Endothelial cell of umbilical vein (primary cell): ENCODE measurements around the gene S100A13.

Experiments used
- EZH2 ChIP-seq: IDR thresholded peaks from 2 replicates; pipeline ENCODE4 v1.6.1; 2012; ENCODE audit warnings: borderline replicate concordance, low read depth, mild to moderate bottlenecking, moderate library complexity, low read length, inconsistent platforms; ENCODE audit not compliant: severe bottlenecking
- FOS ChIP-seq: IDR thresholded peaks from 2 replicates; pipeline ENCODE4 v1.6.1; 2011; ENCODE audit warnings: mild to moderate bottlenecking, low read length, moderate library complexity, borderline replicate concordance; ENCODE audit not compliant: insufficient read depth
- GATA2 ChIP-seq: IDR thresholded peaks from 2 replicates; pipeline ENCODE4 v1.7.0; 2011; ENCODE audit warnings: low read depth, mild to moderate bottlenecking, moderate library complexity, mixed read lengths, low read length; ENCODE audit not compliant: insufficient read length, insufficient read depth
- JUN ChIP-seq: IDR thresholded peaks from 2 replicates; pipeline ENCODE4 v1.6.1; 2011; ENCODE audit warnings: borderline replicate concordance, low read depth; ENCODE audit not compliant: insufficient read length, insufficient read depth
- MYC ChIP-seq: IDR thresholded peaks from one replicate; pipeline ENCODE4 v1.6.1; 2011; ENCODE audit warnings: mild to moderate bottlenecking, low read depth, low read length
- POLR2A ChIP-seq: IDR thresholded peaks from 2 replicates; pipeline ENCODE4 v1.6.1; 2012; ENCODE audit warnings: low read depth, mild to moderate bottlenecking, control low read depth, low read length
- POLR2AphosphoS5 ChIP-seq: IDR thresholded peaks from 2 replicates; pipeline ENCODE4 v1.6.1; 2012; ENCODE audit warnings: low read depth, mild to moderate bottlenecking, control low read depth, low read length, moderate library complexity; ENCODE audit not compliant: insufficient read depth
- TF ChIP-seq, protein P1 (sequence below), 2 donors: IDR thresholded peaks; 1 replicate in 1 of 2; 2 replicates in 1 of 2; pipeline ENCODE4 v1.5.1; 2011; ENCODE audit warnings: low read length in 2 of 2, mild to moderate bottlenecking in 2 of 2, moderate library complexity in 2 of 2, control low read depth in 1 of 2, inconsistent platforms in 1 of 2, low read depth in 1 of 2; ENCODE audit not compliant: insufficient read depth in 1 of 2; ENCODE audit errors: extremely low read depth in 1 of 2
- TF ChIP-seq, protein P2 (sequence below): IDR thresholded peaks from 2 replicates; pipeline ENCODE4 v1.6.1; 2011; ENCODE audit not compliant: insufficient read depth, insufficient read length

DNA sequence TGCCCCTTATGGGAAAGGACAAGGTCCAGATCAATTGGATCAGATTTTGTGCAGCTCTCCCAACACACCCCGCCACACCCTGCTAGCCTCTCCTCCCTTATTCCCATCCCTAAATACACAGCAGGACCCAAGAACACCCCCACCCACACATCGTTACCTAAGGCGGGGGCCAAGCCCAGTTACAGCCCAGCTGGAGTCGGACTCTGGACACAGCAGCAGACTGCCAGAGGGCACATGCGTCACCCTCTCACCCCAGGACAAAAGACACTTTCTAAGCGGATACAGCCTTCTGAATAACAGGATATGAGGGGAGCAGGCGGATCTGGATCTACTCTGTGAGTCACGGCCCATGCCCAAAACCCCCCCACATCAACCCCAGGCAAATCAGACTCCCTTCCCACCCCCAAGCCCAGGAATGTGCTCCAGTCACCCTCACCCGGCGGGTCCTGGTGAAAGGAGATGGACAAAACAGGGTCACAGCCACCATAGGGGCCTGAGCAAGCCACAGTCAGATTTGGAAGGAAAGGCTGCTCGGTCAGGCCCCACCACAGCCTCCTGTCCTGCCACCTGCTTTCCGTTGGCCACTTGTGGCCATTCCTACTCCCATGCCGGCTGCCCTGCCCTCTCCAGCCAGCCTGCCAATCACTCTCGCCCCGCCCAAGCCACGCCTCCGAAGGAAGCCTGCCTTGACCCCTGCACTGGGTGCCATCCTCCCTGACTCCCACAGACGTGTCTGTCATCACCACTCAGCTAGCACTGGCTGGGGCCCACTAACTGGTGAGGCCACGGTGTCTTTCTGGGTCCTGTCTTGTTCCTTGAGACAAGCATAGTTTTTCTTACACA, 18.3 kb downstream of the S100A13 start:
- TF ChIP-seq, protein P1, sequence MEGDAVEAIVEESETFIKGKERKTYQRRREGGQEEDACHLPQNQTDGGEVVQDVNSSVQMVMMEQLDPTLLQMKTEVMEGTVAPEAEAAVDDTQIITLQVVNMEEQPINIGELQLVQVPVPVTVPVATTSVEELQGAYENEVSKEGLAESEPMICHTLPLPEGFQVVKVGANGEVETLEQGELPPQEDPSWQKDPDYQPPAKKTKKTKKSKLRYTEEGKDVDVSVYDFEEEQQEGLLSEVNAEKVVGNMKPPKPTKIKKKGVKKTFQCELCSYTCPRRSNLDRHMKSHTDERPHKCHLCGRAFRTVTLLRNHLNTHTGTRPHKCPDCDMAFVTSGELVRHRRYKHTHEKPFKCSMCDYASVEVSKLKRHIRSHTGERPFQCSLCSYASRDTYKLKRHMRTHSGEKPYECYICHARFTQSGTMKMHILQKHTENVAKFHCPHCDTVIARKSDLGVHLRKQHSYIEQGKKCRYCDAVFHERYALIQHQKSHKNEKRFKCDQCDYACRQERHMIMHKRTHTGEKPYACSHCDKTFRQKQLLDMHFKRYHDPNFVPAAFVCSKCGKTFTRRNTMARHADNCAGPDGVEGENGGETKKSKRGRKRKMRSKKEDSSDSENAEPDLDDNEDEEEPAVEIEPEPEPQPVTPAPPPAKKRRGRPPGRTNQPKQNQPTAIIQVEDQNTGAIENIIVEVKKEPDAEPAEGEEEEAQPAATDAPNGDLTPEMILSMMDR (IDR thresholded peaks at IDR 0.05; ENCODE audit: extremely low read depth in 1 of 2, insufficient read depth in 1 of 2, low read depth in 1 of 2, low read length in 2 of 2): no peak
- no peak for TF ChIP-seq EZH2
- TF ChIP-seq POLR2A: peak; percentile 93
- peak; percentile 94 for TF ChIP-seq POLR2AphosphoS5
- peak; percentile 88 for TF ChIP-seq MYC
- TF ChIP-seq, protein P2, sequence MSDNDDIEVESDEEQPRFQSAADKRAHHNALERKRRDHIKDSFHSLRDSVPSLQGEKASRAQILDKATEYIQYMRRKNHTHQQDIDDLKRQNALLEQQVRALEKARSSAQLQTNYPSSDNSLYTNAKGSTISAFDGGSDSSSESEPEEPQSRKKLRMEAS: no peak
- TF ChIP-seq GATA2: peak; percentile 33
- peak; percentile 93 for TF ChIP-seq JUN
- peak; percentile 99 for TF ChIP-seq FOS
